ENCODE measurements around the gene KHDC4.

The KHDC4 gene

DNA sequence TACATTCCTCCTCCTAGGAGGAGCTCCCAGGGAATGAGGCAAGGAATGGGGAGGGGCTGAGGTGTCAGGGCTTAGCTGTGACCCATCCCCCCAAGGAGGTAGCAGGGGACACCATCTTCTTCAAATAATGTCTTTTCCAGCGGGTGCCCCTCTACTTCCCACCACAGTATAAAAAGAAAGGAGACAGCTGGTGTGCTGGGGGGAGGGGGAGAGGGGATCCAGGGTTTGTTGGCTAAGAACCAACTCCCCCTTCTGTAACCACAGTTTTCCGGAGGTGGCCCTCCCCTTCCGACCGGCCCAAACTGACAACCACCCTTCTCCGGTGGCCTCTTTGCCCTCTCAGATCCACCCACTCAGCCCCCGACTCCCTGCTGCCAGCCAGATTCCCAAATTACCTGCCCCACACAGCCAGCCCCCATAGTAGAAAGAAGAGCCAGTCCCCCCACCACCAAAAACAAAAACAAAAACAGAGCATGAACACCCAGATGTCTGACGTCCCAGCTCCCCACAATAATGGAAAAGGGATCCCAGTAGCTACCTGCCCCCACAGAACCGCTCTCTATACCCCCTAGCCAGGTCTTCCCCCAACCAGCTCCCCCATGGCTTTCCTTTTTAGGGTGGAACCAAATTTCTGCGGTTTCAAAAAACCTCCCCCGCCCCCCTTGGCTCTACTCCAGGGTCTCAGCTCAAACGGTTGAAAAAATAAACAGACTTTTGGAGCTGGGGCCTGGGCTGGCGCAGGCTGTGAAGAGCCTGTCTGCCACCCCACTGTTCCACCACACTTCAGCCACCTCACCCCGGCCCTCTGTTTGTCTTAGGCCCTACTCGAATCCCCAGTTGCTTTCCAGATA is 42.1 kb upstream of the KHDC4 start:
- Histone ChIP-seq H3K4me2 (ENCODE audit: low read depth, low read length, poor library complexity, severe bottlenecking) (peak overlapping the region; percentile 89), H3K36me3 (ENCODE audit: insufficient read depth, low read length) (no peaks in the 10 kb centered on the region; the same call in 1 of the 2 replicates), H3K4me3 (ENCODE audit: low read length, poor library complexity, severe bottlenecking) (peak overlapping the region; percentile 96), H3K9me2 (replicated peaks; ENCODE audit: low read depth, low read length) (no peaks in the 10 kb centered on the region), H3K27me3 (ENCODE audit: insufficient read depth, low read length, poor library complexity, severe bottlenecking) (peaks cover 13% of the 10 kb centered on the region), H3F3A (ENCODE audit: low read depth) (peaks cover 3% of the 10 kb centered on the region; the same call in 1 of the 2 replicates), H2AFZ (ENCODE audit: low read length) (no peak overlapping the region), H3K4me1 (ENCODE audit: insufficient read depth, low read length, poor library complexity, severe bottlenecking) (peaks cover 76% of the 10 kb centered on the region), H3K9ac (ENCODE audit: low read depth, low read length, poor library complexity, severe bottlenecking) (peak overlapping the region; percentile 99), H4K20me1 (ENCODE audit: insufficient read depth, low read length, poor library complexity, severe bottlenecking) (peaks cover 47% of the 10 kb centered on the region), H3K9me3 (ENCODE audit: insufficient read depth, low read depth, low read length) (no peaks in the 10 kb centered on the region), H3K79me2 (ENCODE audit: insufficient read depth, low read length) (peaks cover 99% of the 10 kb centered on the region)
- TF ChIP-seq, protein P1, sequence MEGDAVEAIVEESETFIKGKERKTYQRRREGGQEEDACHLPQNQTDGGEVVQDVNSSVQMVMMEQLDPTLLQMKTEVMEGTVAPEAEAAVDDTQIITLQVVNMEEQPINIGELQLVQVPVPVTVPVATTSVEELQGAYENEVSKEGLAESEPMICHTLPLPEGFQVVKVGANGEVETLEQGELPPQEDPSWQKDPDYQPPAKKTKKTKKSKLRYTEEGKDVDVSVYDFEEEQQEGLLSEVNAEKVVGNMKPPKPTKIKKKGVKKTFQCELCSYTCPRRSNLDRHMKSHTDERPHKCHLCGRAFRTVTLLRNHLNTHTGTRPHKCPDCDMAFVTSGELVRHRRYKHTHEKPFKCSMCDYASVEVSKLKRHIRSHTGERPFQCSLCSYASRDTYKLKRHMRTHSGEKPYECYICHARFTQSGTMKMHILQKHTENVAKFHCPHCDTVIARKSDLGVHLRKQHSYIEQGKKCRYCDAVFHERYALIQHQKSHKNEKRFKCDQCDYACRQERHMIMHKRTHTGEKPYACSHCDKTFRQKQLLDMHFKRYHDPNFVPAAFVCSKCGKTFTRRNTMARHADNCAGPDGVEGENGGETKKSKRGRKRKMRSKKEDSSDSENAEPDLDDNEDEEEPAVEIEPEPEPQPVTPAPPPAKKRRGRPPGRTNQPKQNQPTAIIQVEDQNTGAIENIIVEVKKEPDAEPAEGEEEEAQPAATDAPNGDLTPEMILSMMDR (conservative IDR thresholded peaks at IDR 0.05; ENCODE audit: low read length): no peak
- TF ChIP-seq EZH2phosphoT487 (IDR thresholded peaks at IDR 0.05; ENCODE audit: borderline replicate concordance): no peak

DNA sequence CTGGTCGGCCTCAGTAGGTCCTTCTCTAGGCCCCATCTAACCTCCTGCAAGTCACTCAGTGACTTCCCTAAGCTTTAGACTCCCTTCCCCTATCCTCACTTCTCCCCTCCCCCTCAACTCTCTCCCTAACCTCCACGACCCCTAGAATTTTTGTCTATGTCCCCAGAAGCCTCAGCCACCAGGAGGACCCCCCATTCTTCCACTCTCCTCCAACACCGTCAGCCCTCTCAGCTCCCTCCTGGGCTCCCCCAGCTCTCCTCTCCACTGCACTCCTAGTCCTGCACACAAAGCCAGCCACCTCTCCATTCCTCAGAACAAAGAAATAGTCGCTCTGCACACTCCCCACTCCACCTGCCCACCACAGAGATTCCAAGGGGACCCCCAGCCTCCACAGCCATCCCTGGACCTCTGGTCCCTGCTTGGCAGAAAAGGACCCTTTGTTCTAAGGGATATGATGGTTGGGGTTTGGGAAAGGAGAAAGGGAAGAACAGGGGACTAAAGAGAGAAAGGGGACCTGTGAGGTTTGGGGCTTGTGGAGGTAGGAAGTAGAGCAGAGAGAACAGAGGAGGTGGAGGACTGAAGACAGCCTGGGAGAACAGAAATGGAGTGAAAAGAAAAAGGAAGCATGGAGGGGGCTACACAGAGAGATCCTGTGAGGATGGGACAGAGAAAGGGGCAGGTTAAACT is 41.3 kb upstream of the KHDC4 start:
- H3K27me3 ChIP-seq (ENCODE audit: insufficient read depth, low read length, poor library complexity, severe bottlenecking): peaks cover 13% of the 10 kb centered on the region
- H3K4me1 ChIP-seq (ENCODE audit: insufficient read depth, low read length, poor library complexity, severe bottlenecking): peaks cover 75% of the 10 kb centered on the region
- H2AFZ ChIP-seq (ENCODE audit: low read length): no peak overlapping the region
- peak overlapping the region; percentile 99 for H3K9ac ChIP-seq (ENCODE audit: low read depth, low read length, poor library complexity, severe bottlenecking)
- H3K9me2 ChIP-seq (replicated peaks; ENCODE audit: low read depth, low read length): no peaks in the 10 kb centered on the region
- peak overlapping the region; percentile 96 for H3K4me3 ChIP-seq (ENCODE audit: low read length, poor library complexity, severe bottlenecking)
- H3K79me2 ChIP-seq (ENCODE audit: insufficient read depth, low read length): peaks cover 100% of the 10 kb centered on the region
- peaks cover 3% of the 10 kb centered on the region; the same call in 1 of the 2 replicates for H3F3A ChIP-seq (ENCODE audit: low read depth)
- peaks cover 54% of the 10 kb centered on the region for H4K20me1 ChIP-seq (ENCODE audit: insufficient read depth, low read length, poor library complexity, severe bottlenecking)
- no peaks in the 10 kb centered on the region for H3K9me3 ChIP-seq (ENCODE audit: insufficient read depth, low read depth, low read length)
- H3K36me3 ChIP-seq (ENCODE audit: insufficient read depth, low read length): no peaks in the 10 kb centered on the region; the same call in 1 of the 2 replicates
- no peak for TF ChIP-seq EZH2phosphoT487 (IDR thresholded peaks at IDR 0.05; ENCODE audit: borderline replicate concordance)
- TF ChIP-seq, protein P1 (conservative IDR thresholded peaks at IDR 0.05; ENCODE audit: low read length): no peak
- H3K4me2 ChIP-seq (ENCODE audit: low read depth, low read length, poor library complexity, severe bottlenecking): peak overlapping the region; percentile 89

DNA sequence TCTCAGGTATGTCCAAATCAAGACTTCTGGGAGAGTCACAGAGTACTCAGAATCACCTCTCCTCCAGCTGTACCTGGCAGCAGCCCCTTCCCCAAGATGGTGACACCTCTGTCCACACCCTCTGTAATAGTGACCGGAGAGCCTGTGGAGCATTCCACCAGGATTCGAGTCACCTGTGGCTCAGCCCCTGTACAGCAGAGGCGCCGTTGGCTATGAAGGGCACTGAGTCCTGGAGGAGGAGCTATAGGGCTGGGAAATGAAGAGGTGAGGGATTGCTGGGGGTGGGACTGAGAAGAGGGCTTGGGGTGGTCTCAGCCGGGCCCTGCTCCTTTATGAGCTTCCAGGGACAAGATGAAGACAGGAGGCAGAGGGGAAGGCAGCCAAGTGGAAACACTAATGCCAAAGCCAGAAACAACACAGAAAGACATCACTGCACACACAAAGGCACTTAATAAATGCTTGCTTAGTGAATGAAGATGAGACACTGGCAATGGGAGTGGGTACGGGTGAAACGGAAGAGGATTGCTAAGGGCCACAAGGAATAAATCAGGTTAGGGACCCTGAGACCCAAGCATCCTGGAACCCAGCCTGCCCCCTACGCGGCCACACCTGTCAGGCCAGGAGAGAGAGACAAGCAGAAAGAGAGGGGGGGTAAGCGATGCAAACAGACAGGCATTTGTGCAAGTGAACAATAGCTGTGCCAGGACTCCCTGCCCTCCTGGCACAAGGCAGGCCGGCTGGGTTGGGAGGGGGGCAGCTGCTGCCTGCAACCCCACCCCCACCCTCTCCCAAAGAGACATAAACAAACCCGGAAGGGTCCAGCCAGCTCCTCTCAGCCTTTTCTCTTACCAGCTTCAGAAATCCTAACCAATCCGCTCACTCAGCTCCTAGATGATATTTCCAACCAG is 40.2 kb upstream of the KHDC4 start:
- H3F3A ChIP-seq (ENCODE audit: low read depth): peaks cover 3% of the 10 kb centered on the region; the same call in 1 of the 2 replicates
- peaks cover 100% of the 10 kb centered on the region for H3K79me2 ChIP-seq (ENCODE audit: insufficient read depth, low read length)
- H3K4me3 ChIP-seq (ENCODE audit: low read length, poor library complexity, severe bottlenecking): peak overlapping the region; percentile 96
- TF ChIP-seq, protein P1 (conservative IDR thresholded peaks at IDR 0.05; ENCODE audit: low read length): 0 out of 2 replicates have a peak, but pooled peaks have one; percentile 16
- no peak for TF ChIP-seq EZH2phosphoT487 (IDR thresholded peaks at IDR 0.05; ENCODE audit: borderline replicate concordance)
- peaks cover 10% of the 10 kb centered on the region; the same call in 1 of the 2 replicates for H3K36me3 ChIP-seq (ENCODE audit: insufficient read depth, low read length)
- H3K9ac ChIP-seq (ENCODE audit: low read depth, low read length, poor library complexity, severe bottlenecking): peak overlapping the region; percentile 99
- H3K9me2 ChIP-seq (replicated peaks; ENCODE audit: low read depth, low read length): no peaks in the 10 kb centered on the region
- peaks cover 13% of the 10 kb centered on the region for H3K27me3 ChIP-seq (ENCODE audit: insufficient read depth, low read length, poor library complexity, severe bottlenecking)
- H2AFZ ChIP-seq (ENCODE audit: low read length): no peak overlapping the region
- no peaks in the 10 kb centered on the region for H3K9me3 ChIP-seq (ENCODE audit: insufficient read depth, low read depth, low read length)
- H3K4me2 ChIP-seq (ENCODE audit: low read depth, low read length, poor library complexity, severe bottlenecking): peak overlapping the region; percentile 89
- peaks cover 75% of the 10 kb centered on the region for H3K4me1 ChIP-seq (ENCODE audit: insufficient read depth, low read length, poor library complexity, severe bottlenecking)
- H4K20me1 ChIP-seq (ENCODE audit: insufficient read depth, low read length, poor library complexity, severe bottlenecking): peaks cover 65% of the 10 kb centered on the region
